ENCODE results near the gene TIMM44.

GRCh38 chr19:7894612-7895309 lies 48.7 kb downstream of the TIMM44 start:
- TF ChIP-seq POLR2A (IDR thresholded peaks at IDR 0.05), result peak; percentile 6
- no peak for TF ChIP-seq POLR2AphosphoS5 (IDR thresholded peaks at IDR 0.05)
- TF ChIP-seq, protein P1, sequence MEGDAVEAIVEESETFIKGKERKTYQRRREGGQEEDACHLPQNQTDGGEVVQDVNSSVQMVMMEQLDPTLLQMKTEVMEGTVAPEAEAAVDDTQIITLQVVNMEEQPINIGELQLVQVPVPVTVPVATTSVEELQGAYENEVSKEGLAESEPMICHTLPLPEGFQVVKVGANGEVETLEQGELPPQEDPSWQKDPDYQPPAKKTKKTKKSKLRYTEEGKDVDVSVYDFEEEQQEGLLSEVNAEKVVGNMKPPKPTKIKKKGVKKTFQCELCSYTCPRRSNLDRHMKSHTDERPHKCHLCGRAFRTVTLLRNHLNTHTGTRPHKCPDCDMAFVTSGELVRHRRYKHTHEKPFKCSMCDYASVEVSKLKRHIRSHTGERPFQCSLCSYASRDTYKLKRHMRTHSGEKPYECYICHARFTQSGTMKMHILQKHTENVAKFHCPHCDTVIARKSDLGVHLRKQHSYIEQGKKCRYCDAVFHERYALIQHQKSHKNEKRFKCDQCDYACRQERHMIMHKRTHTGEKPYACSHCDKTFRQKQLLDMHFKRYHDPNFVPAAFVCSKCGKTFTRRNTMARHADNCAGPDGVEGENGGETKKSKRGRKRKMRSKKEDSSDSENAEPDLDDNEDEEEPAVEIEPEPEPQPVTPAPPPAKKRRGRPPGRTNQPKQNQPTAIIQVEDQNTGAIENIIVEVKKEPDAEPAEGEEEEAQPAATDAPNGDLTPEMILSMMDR (IDR thresholded peaks at IDR 0.05), result no peak
